Measurements from ENCODE around the gene ACACA.

GRCh38 chr17:37259030-37259735 lies 147.5 kb downstream of the ACACA start:
- TF ChIP-seq CTCF (conservative IDR thresholded peaks at IDR 0.05) = no peak
- no peak for TF ChIP-seq ZFX (IDR thresholded peaks at IDR 0.05)

Measured in C4-2B (cell line).